Endothelial cell of umbilical vein (primary cell): ENCODE data around the gene VASH2. TPM values are rescaled to one million over a fixed set of nuclear protein-coding genes. Genes with fewer than 3 reads are reported as not detected.

Source experiments
- BruUV-seq: library from RNA; stranded (reverse); fragments of 400-500 nt; replicated peaks from 2 replicates; lab custom pipeline; 2021; lab: Mats Ljungman, UMichigan
- CTCF ChIA-PET: fragments of 300-600, 350-600 bp; sonication (Branson Sonifier 250); formaldehyde crosslinking; loops from one replicate; lab custom pipeline; 2021; ENCODE audit warnings: antibody characterized with exemption, inconsistent platforms; lab: Charles Lee
- POLR2A ChIA-PET: fragments of 300-600, 350-600 bp; sonication (Branson Sonifier 250); formaldehyde crosslinking; loops from one replicate; lab custom pipeline; 2021; ENCODE audit warnings: antibody characterized with exemption, inconsistent platforms; lab: Charles Lee
- DNase-seq: peaks from one replicate; pipeline ENCODE4 v3.0.0-alpha.2; 2011; ENCODE audit warnings: low read depth, low spot score
- FAIRE-seq: peaks from 2 replicates; lab custom pipeline; 2011; peaks lifted over from hg19 to GRCh38; lab: Jason Lieb, UNC
- H2AFZ ChIP-seq: 2 replicates; pipeline ENCODE4 v1.6.0; 2012; ENCODE audit warnings: low read depth, low read length, control low read depth, inconsistent platforms
- H3K27ac ChIP-seq: 2 replicates; pipeline ENCODE4 v1.5.1; 2011; ENCODE audit warnings: low read depth, mild to moderate bottlenecking, control low read depth, low read length, moderate library complexity; ENCODE audit not compliant: insufficient read depth
- H3K27me3 ChIP-seq, 2 experiments: 2 replicates each; pipeline versions ENCODE4 v1.6.0 to v1.6.1; 2011; ENCODE audit warnings: low read length in 2 of 2, mixed read lengths in 1 of 2; ENCODE audit not compliant: control insufficient read depth in 2 of 2, insufficient read depth in 2 of 2
- H3K36me3 ChIP-seq, 2 experiments: 2 replicates in 1 of 2; 3 replicates in 1 of 2; pipeline ENCODE4 v1.5.1; 2011; ENCODE audit warnings: low read length in 2 of 2, mild to moderate bottlenecking in 1 of 2, moderate library complexity in 1 of 2; ENCODE audit not compliant: control insufficient read depth in 2 of 2, insufficient read depth in 2 of 2; ENCODE audit errors: extremely low read depth in 1 of 2
- H3K4me1 ChIP-seq: 3 replicates; pipeline ENCODE4 v1.5.1; 2011; ENCODE audit warnings: mild to moderate bottlenecking, low read length; ENCODE audit not compliant: control insufficient read depth, insufficient read depth; ENCODE audit errors: extremely low read depth
- H3K4me2 ChIP-seq: 2 replicates; pipeline ENCODE4 v1.6.1; 2011; ENCODE audit warnings: low read length, control low read depth, mixed read lengths; ENCODE audit not compliant: insufficient read depth
- H3K4me3 ChIP-seq, 3 experiments: fragments of 200-600 bp in 1 of 3; sonication (generic), shearing (Covaris generic) in 1 of 3; replicated peaks in 1 of 3; 2 replicates each; pipeline ENCODE4 v1.5.1; 2011 to 2016; ENCODE audit warnings: control low read depth in 3 of 3, low read length in 3 of 3, mild to moderate bottlenecking in 2 of 3, inconsistent platforms in 1 of 3, low read depth in 1 of 3, moderate library complexity in 1 of 3; ENCODE audit not compliant: insufficient read depth in 1 of 3
- H3K79me2 ChIP-seq: 2 replicates; pipeline ENCODE4 v1.6.0; 2012; ENCODE audit warnings: low read length, inconsistent platforms; ENCODE audit not compliant: control insufficient read depth, insufficient read depth
- H3K9ac ChIP-seq: replicated peaks from 2 replicates; pipeline ENCODE3; 2011; ENCODE audit warnings: low read length, control low read depth; ENCODE audit not compliant: insufficient read depth; ENCODE audit errors: extremely low read depth
- H3K9me1 ChIP-seq: replicated peaks from 3 replicates; pipeline ENCODE4 v1.6.0; 2011; ENCODE audit warnings: mild to moderate bottlenecking, low read length; ENCODE audit not compliant: control insufficient read depth, insufficient read depth; ENCODE audit errors: extremely low read depth
- H3K9me3 ChIP-seq: replicated peaks from 2 replicates; pipeline ENCODE4 v1.5.1; 2012; ENCODE audit warnings: low read length, inconsistent platforms; ENCODE audit not compliant: control insufficient read depth, insufficient read depth
- H4K20me1 ChIP-seq: replicated peaks from 2 replicates; pipeline ENCODE3; 2011; ENCODE audit warnings: mild to moderate bottlenecking, low read length; ENCODE audit not compliant: control insufficient read depth, insufficient read depth; ENCODE audit errors: extremely low read depth
- CTCF ChIP-seq, 2 donors: IDR thresholded peaks; 1 replicate in 1 of 2; 2 replicates in 1 of 2; pipeline ENCODE4 v1.5.1; 2011; ENCODE audit warnings: low read length in 2 of 2, mild to moderate bottlenecking in 2 of 2, moderate library complexity in 2 of 2, control low read depth in 1 of 2, inconsistent platforms in 1 of 2, low read depth in 1 of 2; ENCODE audit not compliant: insufficient read depth in 1 of 2; ENCODE audit errors: extremely low read depth in 1 of 2
- EZH2 ChIP-seq: IDR thresholded peaks from 2 replicates; pipeline ENCODE4 v1.6.1; 2012; ENCODE audit warnings: borderline replicate concordance, low read depth, mild to moderate bottlenecking, moderate library complexity, low read length, inconsistent platforms; ENCODE audit not compliant: severe bottlenecking
- GATA2 ChIP-seq: IDR thresholded peaks from 2 replicates; pipeline ENCODE4 v1.7.0; 2011; ENCODE audit warnings: low read depth, mild to moderate bottlenecking, moderate library complexity, mixed read lengths, low read length; ENCODE audit not compliant: insufficient read length, insufficient read depth
- MYC ChIP-seq: IDR thresholded peaks from one replicate; pipeline ENCODE4 v1.6.1; 2011; ENCODE audit warnings: mild to moderate bottlenecking, low read depth, low read length
- POLR2A ChIP-seq: IDR thresholded peaks from 2 replicates; pipeline ENCODE4 v1.6.1; 2012; ENCODE audit warnings: low read depth, mild to moderate bottlenecking, control low read depth, low read length
- POLR2AphosphoS5 ChIP-seq: IDR thresholded peaks from 2 replicates; pipeline ENCODE4 v1.6.1; 2012; ENCODE audit warnings: low read depth, mild to moderate bottlenecking, control low read depth, low read length, moderate library complexity; ENCODE audit not compliant: insufficient read depth
- dilution Hi-C: fragments of 300-500 bp; cut with MboI; formaldehyde crosslinking; loops from one replicate; pipeline ENCODE4 v1.15.0; 2019; ENCODE audit warnings: low sequenced_read_pairs; ENCODE audit not compliant: extremely low pct_ligation_motif_present
- intact Hi-C: fragments of 100-400 bp; cut with micrococcal nuclease; formaldehyde crosslinking; loops from one replicate; pipeline ENCODE4 v1.10.0; 2022
- polyA plus RNA-seq, 4 experiments: library from polyadenylated mRNA; depleted of rRNA in 3 of 4; stranded (reverse) in 3 of 4; unstranded in 1 of 4; fragments of >200 nt; gene quantifications; 2 replicates each; pipeline versions ENCODE4 v1.2.1 to v1.2.3, GENCODE V29; 2011 to 2012; ENCODE audit warnings: missing spikeins in 1 of 4
- total RNA-seq: library from RNA; stranded (reverse); gene quantifications from 2 replicates; pipeline ENCODE4 v1.2.3, GENCODE V29; 2021
- TF ChIP-seq, protein P1 (sequence below): IDR thresholded peaks from 2 replicates; pipeline ENCODE4 v1.6.1; 2011; ENCODE audit not compliant: insufficient read depth, insufficient read length

Gene VASH2
- total and polyA plus RNA-seq, 2 donors (not counting 3 experiments of a cell fraction or from before 2014, with no cell fraction given), result 0.70 to 2.9 TPM

GRCh38 chr1:212966616-212967015 is 16.3 kb downstream of the VASH2 start:
- no peaks in the 10 kb centered on the region for H3K9me3 ChIP-seq
- intact Hi-C loops, result no loop called here
- no peak overlapping the region for H3K9ac ChIP-seq
- POLR2A ChIA-PET, result no interaction called here
- H3K9me1 ChIP-seq, result no peaks in the 10 kb centered on the region
- no peak for TF ChIP-seq CTCF (IDR thresholded peaks at IDR 0.05; ENCODE audit: extremely low read depth in 1 of 2, insufficient read depth in 1 of 2, low read depth in 1 of 2, low read length in 2 of 2)
- no peak for TF ChIP-seq POLR2AphosphoS5
- TF ChIP-seq GATA2, result no peak
- TF ChIP-seq, protein P1, sequence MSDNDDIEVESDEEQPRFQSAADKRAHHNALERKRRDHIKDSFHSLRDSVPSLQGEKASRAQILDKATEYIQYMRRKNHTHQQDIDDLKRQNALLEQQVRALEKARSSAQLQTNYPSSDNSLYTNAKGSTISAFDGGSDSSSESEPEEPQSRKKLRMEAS, result no peak
- no peak for TF ChIP-seq MYC
- TF ChIP-seq EZH2, result no peak
- TF ChIP-seq POLR2A, result no peak
- FAIRE-seq (no peak), DNase-seq (no peak)
- H3K79me2 ChIP-seq, result no peaks in the 10 kb centered on the region
- CTCF ChIA-PET, result interaction anchor here (0.8 to 2.6 kb wide), 5 partner anchors 9 to 314 kb away, joined by 3 to 14 read pairs (median 10); partner anchors contain the start of gene VASH2
- no peak overlapping the region for H3K27ac ChIP-seq
- H3K4me3 ChIP-seq, result no peak overlapping the region
- H4K20me1 ChIP-seq, result no peaks in the 10 kb centered on the region
- BruUV-seq, result no TSS peak
- no peaks in the 10 kb centered on the region for H3K4me1 ChIP-seq
- dilution Hi-C loops, result no loop called here
- no peaks in the 10 kb centered on the region for H3K36me3 ChIP-seq
- no peak overlapping the region for H2AFZ ChIP-seq
- H3K27me3 ChIP-seq, result peaks cover 0 to 6% of the 10 kb centered on the region in 2 experiments
- H3K4me2 ChIP-seq, result no peak overlapping the region
